Stomach (tissue), 4 donors: ENCODE measurements around the gene CLECL1.
"Not testable (repeated sequence)": the region's sequence is repeated elsewhere in the genome, so short reads cannot be mapped to it uniquely, and the experiment has no call there.

ENCODE experiments used
- EP300 ChIP-seq: sonication (generic); formaldehyde crosslinking; IDR thresholded peaks from one replicate; pipeline ENCODE4 v1.6.1; 2017; ENCODE audit warnings: antibody characterized with exemption
- POLR2A ChIP-seq, 4 donors: fragments of 450-650 bp; IDR thresholded peaks; one replicate each; pipeline ENCODE4 v1.6.1; 2016; ENCODE audit warnings: antibody characterized with exemption in 4 of 4, control low read depth in 2 of 4, mild to moderate bottlenecking in 1 of 4, moderate library complexity in 1 of 4
- POLR2AphosphoS5 ChIP-seq, 3 donors: sonication (generic); formaldehyde crosslinking; IDR thresholded peaks; one replicate each; pipeline ENCODE4 v1.6.1; 2016; ENCODE audit warnings: antibody characterized with exemption in 3 of 3

DNA sequence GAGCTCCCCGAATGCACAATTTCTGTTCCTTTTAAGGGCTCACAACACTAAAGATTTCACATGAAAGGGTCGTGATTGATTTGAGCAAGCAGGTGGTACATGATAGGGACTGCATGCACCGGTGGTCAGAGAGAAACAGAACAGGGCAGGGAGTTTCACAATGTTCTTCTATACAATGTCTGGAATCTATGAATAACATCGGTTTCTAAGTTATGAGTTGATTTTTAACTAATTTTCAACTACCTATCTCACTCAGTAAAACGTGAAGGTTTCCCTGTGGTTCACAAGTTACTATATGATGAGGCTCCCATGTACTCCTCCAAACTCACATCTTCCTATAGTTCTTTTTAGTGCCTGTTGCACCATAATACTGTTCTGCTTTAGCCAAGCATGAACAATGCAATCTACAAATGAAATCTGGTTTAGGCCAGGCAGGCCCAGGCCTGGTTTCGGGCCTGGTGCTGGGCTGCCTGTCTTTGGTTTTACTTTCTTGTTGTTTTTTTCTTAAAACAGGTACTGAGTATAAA, 19.8 kb downstream of the CLECL1 start:
- TF ChIP-seq EP300; POLR2A (IDR thresholded peaks at IDR 0.05); POLR2AphosphoS5 (IDR thresholded peaks at IDR 0.05): not testable (repeated sequence)
